GM18858 (cell line): ENCODE results near the gene CRTC1.

Experiments used
- ATAC-seq: cut with Tn5 transposase; IDR thresholded peaks from one replicate; pipeline ENCODE4 v1.9.1; 2021; ENCODE audit not compliant: unreplicated experiment

The CRTC1 gene

GRCh38 chr19:18780631-18781030, 97.2 kb downstream of the CRTC1 start:
- no peak for ATAC-seq

GRCh38 chr19:18781047-18781600, 97.6 kb downstream of the CRTC1 start:
- ATAC-seq = no peak

- no peak for ATAC-seq
Observed at GRCh38 chr19:18781885-18782527, 98.5 kb downstream of the CRTC1 start.

- no peak for ATAC-seq
Observed at GRCh38 chr19:18782559-18783225, 99.2 kb downstream of the CRTC1 start.

GRCh38 chr19:18783958-18784785, 100.7 kb downstream of the CRTC1 start:
- no peak for ATAC-seq

- no peak for ATAC-seq
Observed at GRCh38 chr19:18784786-18785120, 101.3 kb downstream of the CRTC1 start.

- ATAC-seq = no peak
Observed at GRCh38 chr19:18785179-18786124, 102.0 kb downstream of the CRTC1 start.

- ATAC-seq = no peak
Observed at GRCh38 chr19:18788529-18789421, 105.3 kb downstream of the CRTC1 start.

GRCh38 chr19:18789422-18789869, 106.0 kb downstream of the CRTC1 start:
- ATAC-seq = no peak

GRCh38 chr19:18789883-18790565, 106.5 kb downstream of the CRTC1 start:
- ATAC-seq = no peak

GRCh38 chr19:18790566-18791314, 107.3 kb downstream of the CRTC1 start, which contains the start of gene COMP:
Gene COMP (minus strand): TSS chr19:18791305. CDS start chr19:18791269, 36 bp downstream.
- ATAC-seq = no peak

- ATAC-seq = no peak
Observed at GRCh38 chr19:18791315-18791678, 107.8 kb downstream of the CRTC1 start.

- ATAC-seq = no peak
Observed at GRCh38 chr19:18792661-18793060, 109.2 kb downstream of the CRTC1 start.

- no peak for ATAC-seq
Observed at GRCh38 chr19:18793144-18794028, 109.9 kb downstream of the CRTC1 start.

GRCh38 chr19:18794029-18794313, 110.5 kb downstream of the CRTC1 start:
- no peak for ATAC-seq

GRCh38 chr19:18794692-18795091, 111.2 kb downstream of the CRTC1 start:
- ATAC-seq = no peak

GRCh38 chr19:18795540-18795939, 112.1 kb downstream of the CRTC1 start:
- ATAC-seq = no peak
